H9 (cell line): ENCODE measurements around the gene VARS1. TPM values are rescaled to one million over a fixed set of nuclear protein-coding genes. Genes with fewer than 3 reads are reported as not detected.

ENCODE experiments used
- DNase-seq: peaks from one replicate; pipeline ENCODE4 v3.0.0-alpha.2; 2017
- H2AFZ ChIP-seq: one replicate; pipeline ENCODE4 v1.6.1; 2013; ENCODE audit warnings: mild to moderate bottlenecking, low read length, control low read depth, moderate library complexity
- H2AK5ac ChIP-seq: 2 replicates; pipeline ENCODE4 v1.6.1; 2013; ENCODE audit warnings: low read length, control low read depth, mixed read lengths; ENCODE audit not compliant: insufficient read length
- H2BK120ac ChIP-seq: one replicate; pipeline ENCODE4 v1.6.1; 2013; ENCODE audit warnings: low read depth, mild to moderate bottlenecking, low read length, control low read depth, inconsistent platforms; ENCODE audit not compliant: poor library complexity, severe bottlenecking
- H2BK12ac ChIP-seq: 2 replicates; pipeline ENCODE4 v1.6.1; 2013; ENCODE audit warnings: low read length, control low read depth, mixed read lengths, low read depth; ENCODE audit not compliant: insufficient read length
- H2BK15ac ChIP-seq: 2 replicates; pipeline ENCODE4 v1.6.1; 2013; ENCODE audit warnings: low read depth, low read length, control low read depth
- H2BK20ac ChIP-seq: one replicate; pipeline ENCODE4 v1.6.1; 2013; ENCODE audit warnings: low read depth, mild to moderate bottlenecking, low read length, control low read depth, inconsistent platforms; ENCODE audit not compliant: poor library complexity, severe bottlenecking
- H2BK5ac ChIP-seq: 2 replicates; pipeline ENCODE4 v1.6.1; 2013; ENCODE audit warnings: low read length, control low read depth, mixed read lengths; ENCODE audit not compliant: insufficient read length
- H3K14ac ChIP-seq: 2 replicates; pipeline ENCODE4 v1.6.1; 2013; ENCODE audit warnings: low read length, control low read depth; ENCODE audit not compliant: insufficient read depth
- H3K18ac ChIP-seq: 2 replicates; pipeline ENCODE4 v1.6.1; 2013; ENCODE audit warnings: low read depth, mild to moderate bottlenecking, mixed read lengths, low read length, control low read depth; ENCODE audit not compliant: insufficient read length
- H3K23ac ChIP-seq: 2 replicates; pipeline ENCODE4 v1.6.1; 2013; ENCODE audit warnings: low read length, control low read depth, mixed read lengths, low read depth; ENCODE audit not compliant: insufficient read length
- H3K23me2 ChIP-seq: 2 replicates; pipeline ENCODE4 v1.6.1; 2013; ENCODE audit warnings: low read depth, mild to moderate bottlenecking, mixed read lengths, low read length, control low read depth; ENCODE audit not compliant: insufficient read length, poor library complexity, severe bottlenecking
- H3K27ac ChIP-seq: 2 replicates; pipeline ENCODE4 v1.5.1; 2013; ENCODE audit warnings: low read length, control low read depth, mixed read lengths, low read depth; ENCODE audit not compliant: insufficient read length
- H3K27me3 ChIP-seq: 2 replicates; pipeline ENCODE4 v1.6.1; 2013; ENCODE audit warnings: low read length, control low read depth, inconsistent platforms; ENCODE audit not compliant: insufficient read depth
- H3K4ac ChIP-seq: 2 replicates; pipeline ENCODE4 v1.6.1; 2013; ENCODE audit warnings: low read depth, mild to moderate bottlenecking, control low read depth, inconsistent platforms, low read length, moderate library complexity
- H3K4me1 ChIP-seq: 2 replicates; pipeline ENCODE4 v1.6.1; 2013; ENCODE audit warnings: low read length, control low read depth, inconsistent platforms; ENCODE audit not compliant: insufficient read depth
- H3K4me2 ChIP-seq: 2 replicates; pipeline ENCODE4 v1.6.1; 2013; ENCODE audit warnings: low read length, control low read depth, mixed read lengths; ENCODE audit not compliant: insufficient read length, insufficient read depth
- H3K56ac ChIP-seq: 2 replicates; pipeline ENCODE4 v1.6.1; 2013; ENCODE audit warnings: low read depth, mild to moderate bottlenecking, mixed read lengths, low read length, control low read depth; ENCODE audit not compliant: insufficient read length
- H3K79me1 ChIP-seq: 2 replicates; pipeline ENCODE4 v1.6.1; 2013; ENCODE audit warnings: low read depth, mild to moderate bottlenecking, moderate library complexity, low read length, control low read depth, inconsistent platforms; ENCODE audit not compliant: insufficient read depth, poor library complexity, severe bottlenecking
- H3K79me2 ChIP-seq: 2 replicates; pipeline ENCODE4 v1.6.1; 2013; ENCODE audit warnings: low read length, control low read depth, inconsistent platforms; ENCODE audit not compliant: insufficient read depth
- H3K9ac ChIP-seq: 2 replicates; pipeline ENCODE4 v1.6.1; 2013; ENCODE audit warnings: low read length, control low read depth, mixed read lengths; ENCODE audit not compliant: insufficient read length; ENCODE audit errors: extremely low read depth
- H3K9me3 ChIP-seq: one replicate; pipeline ENCODE4 v1.6.1; 2013; ENCODE audit warnings: low read depth, low read length, inconsistent platforms; ENCODE audit not compliant: control insufficient read depth
- H3T11ph ChIP-seq: one replicate; pipeline ENCODE4 v1.6.1; 2013; ENCODE audit warnings: mild to moderate bottlenecking, low read length, control low read depth, inconsistent platforms
- H4K20me1 ChIP-seq: one replicate; pipeline ENCODE4 v1.6.1; 2013; ENCODE audit not compliant: control insufficient read depth, insufficient read length, insufficient read depth
- H4K5ac ChIP-seq: 2 replicates; pipeline ENCODE4 v1.6.1; 2013; ENCODE audit warnings: low read depth, mild to moderate bottlenecking, mixed read lengths, low read length, control low read depth; ENCODE audit not compliant: insufficient read length
- H4K8ac ChIP-seq: replicated peaks from 2 replicates; pipeline ENCODE4 v1.6.1; 2013; ENCODE audit warnings: low read length, control low read depth, mixed read lengths, low read depth; ENCODE audit not compliant: insufficient read length
- H4K91ac ChIP-seq: 2 replicates; pipeline ENCODE4 v1.6.1; 2013; ENCODE audit warnings: low read depth, mild to moderate bottlenecking, moderate library complexity, mixed read lengths, low read length, control low read depth; ENCODE audit not compliant: insufficient read length
- H3K27ac Mint-ChIP-seq, 3 experiments: 2 replicates in 2 of 3; 3 replicates in 1 of 3; pipeline ENCODE4 v1.8.0; 2020 to 2021; ENCODE audit warnings: mixed read lengths in 3 of 3, mild to moderate bottlenecking in 1 of 3, moderate library complexity in 1 of 3
- H3K27me3 Mint-ChIP-seq: 2 replicates; pipeline ENCODE4 v1.8.0; 2021; ENCODE audit warnings: low read depth, mild to moderate bottlenecking, moderate library complexity, mixed read lengths
- H3K36me3 Mint-ChIP-seq, 3 experiments: 2 replicates in 2 of 3; 3 replicates in 1 of 3; pipeline ENCODE4 v1.8.0; 2020 to 2021; ENCODE audit warnings: low read depth in 3 of 3, mixed read lengths in 3 of 3; ENCODE audit not compliant: insufficient read depth in 1 of 3
- H3K4me1 Mint-ChIP-seq, 2 experiments: 2 replicates each; pipeline ENCODE4 v1.8.0; 2020; ENCODE audit warnings: mixed read lengths in 2 of 2
- H3K4me3 Mint-ChIP-seq, 2 experiments: 2 replicates in 1 of 2; 3 replicates in 1 of 2; pipeline ENCODE4 v1.8.0; 2020 to 2021; ENCODE audit warnings: mild to moderate bottlenecking in 2 of 2, mixed read lengths in 2 of 2, moderate library complexity in 1 of 2
- H3K9me3 Mint-ChIP-seq, 2 experiments: 2 replicates in 1 of 2; 3 replicates in 1 of 2; pipeline ENCODE4 v1.8.0; 2020; ENCODE audit warnings: mild to moderate bottlenecking in 2 of 2, mixed read lengths in 2 of 2, moderate library complexity in 1 of 2
- CTCF ChIP-seq: fragments of 200-600 bp; sonication (generic); conservative IDR thresholded peaks from 3 replicates; pipeline ENCODE4 v1.8.0; 2021; ENCODE audit warnings: antibody characterized with exemption, mild to moderate bottlenecking
- WGBS: extraction: QIAGEN DNeasy Blood & Tissue Kit; methylation state at CpG from one replicate; pipeline ENCODE4 v1.1.7; 2013; ENCODE audit warnings: missing lambda C conversion rate, low lambda C conversion rate, mixed read lengths; ENCODE audit not compliant: insufficient read length; ENCODE audit errors: extremely low coverage; 5-methylcytosine and 5-hydroxymethylcytosine counted together
- total RNA-seq: library from RNA; stranded (reverse); gene quantifications from 2 replicates; pipeline ENCODE4 v1.2.1, GENCODE V29; 2021

Gene VARS1
- total RNA-seq, 1 experiment from 2014 or later: 154 TPM

GRCh38 chr6:31799781-31800180, 4.2 kb upstream of the VARS1 start:
- H3K9me3 ChIP-seq: no peaks in the 10 kb centered on the region
- no peak overlapping the region for H2AK5ac ChIP-seq
- no peak overlapping the region for H2BK20ac ChIP-seq
- H3K79me1 ChIP-seq: peaks cover 3% of the 10 kb centered on the region
- TF ChIP-seq CTCF: no peak
- H3K79me2 ChIP-seq: no peaks in the 10 kb centered on the region
- H3T11ph ChIP-seq: no peak overlapping the region
- H3K56ac ChIP-seq: no peak overlapping the region
- Mint-ChIP-seq H3K27me3 (no peaks in the 10 kb centered on the region), H3K9me3 (no peaks in the 10 kb centered on the region), H3K36me3 (peaks cover 6 to 58% (median 42%) of the 10 kb centered on the region in 3 experiments; a peak in 6 of 7 replicates), H3K27ac (no peak overlapping the region), H3K4me1 (no peaks in the 10 kb centered on the region; a peak in 1 of 4 replicates), H3K4me3 (no peak overlapping the region)
- H2BK15ac ChIP-seq: no peak overlapping the region
- no peak for DNase-seq
- no CpG with 5 or more reads among the region's 12 CpGs for WGBS
- no peak overlapping the region for H2BK5ac ChIP-seq
- no peak overlapping the region for H2BK120ac ChIP-seq
- H3K27ac ChIP-seq: no peak overlapping the region
- no peak overlapping the region for H3K23ac ChIP-seq
- H3K14ac ChIP-seq: no peak overlapping the region
- no peaks in the 10 kb centered on the region for H4K20me1 ChIP-seq
- H3K4me1 ChIP-seq: no peaks in the 10 kb centered on the region
- H3K23me2 ChIP-seq: no peaks in the 10 kb centered on the region
- H4K8ac ChIP-seq: no peak overlapping the region
- H4K5ac ChIP-seq: no peak overlapping the region
- H2AFZ ChIP-seq: no peak overlapping the region
- no peaks in the 10 kb centered on the region for H3K27me3 ChIP-seq
- H2BK12ac ChIP-seq: no peak overlapping the region
- no peak overlapping the region for H3K4ac ChIP-seq
- no peak overlapping the region for H3K18ac ChIP-seq
- H3K4me2 ChIP-seq: no peak overlapping the region
- no peak overlapping the region for H3K9ac ChIP-seq
- no peak overlapping the region for H4K91ac ChIP-seq
